Panc1 (cell line): Measurements from ENCODE around the gene SLC8A1.

Experiments used
- POLR2AphosphoS5 ChIP-seq: IDR thresholded peaks from 2 replicates; pipeline ENCODE4 v1.6.1; 2012; ENCODE audit warnings: mild to moderate bottlenecking, low read depth, low read length, moderate library complexity
- SIN3A ChIP-seq: IDR thresholded peaks from 2 replicates; pipeline ENCODE4 v1.6.1; 2012; ENCODE audit warnings: low read depth, mild to moderate bottlenecking, low read length, moderate library complexity, borderline replicate concordance; ENCODE audit not compliant: insufficient read depth
- TF ChIP-seq, protein P1 (sequence below): fragments of 450-650 bp; IDR thresholded peaks from 2 replicates; pipeline ENCODE4 v1.5.1; 2017; ENCODE audit warnings: mild to moderate bottlenecking
- TF ChIP-seq, protein P2 (sequence below), 2 experiments: IDR thresholded peaks; 2 replicates each; pipeline ENCODE4 v1.6.1; 2011 to 2012; ENCODE audit warnings: low read depth in 2 of 2, control low read depth in 1 of 2, low read length in 1 of 2, mild to moderate bottlenecking in 1 of 2, moderate library complexity in 1 of 2; ENCODE audit not compliant: insufficient read depth in 1 of 2

DNA sequence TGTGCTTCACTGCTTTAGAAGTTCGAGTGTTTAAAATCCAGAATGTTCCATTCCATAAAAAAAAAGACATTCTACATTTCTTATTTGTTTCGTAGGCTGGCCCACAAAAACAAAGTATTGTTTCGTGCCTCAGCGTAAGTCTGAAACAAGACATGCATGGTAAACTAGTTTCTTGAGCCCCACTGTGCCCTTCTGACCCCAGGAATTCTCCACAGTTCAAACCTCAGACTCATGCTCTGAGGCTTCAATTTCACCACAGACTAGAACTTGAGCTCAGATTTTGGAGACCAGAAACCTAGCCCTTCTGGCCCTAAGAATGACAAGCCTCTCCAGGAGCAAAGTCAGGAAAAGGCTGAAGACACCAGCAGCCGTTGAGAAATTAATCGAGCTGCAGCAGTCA, 151.5 kb downstream of the SLC8A1 start:
- TF ChIP-seq POLR2AphosphoS5 = no peak
- TF ChIP-seq, protein P1, sequence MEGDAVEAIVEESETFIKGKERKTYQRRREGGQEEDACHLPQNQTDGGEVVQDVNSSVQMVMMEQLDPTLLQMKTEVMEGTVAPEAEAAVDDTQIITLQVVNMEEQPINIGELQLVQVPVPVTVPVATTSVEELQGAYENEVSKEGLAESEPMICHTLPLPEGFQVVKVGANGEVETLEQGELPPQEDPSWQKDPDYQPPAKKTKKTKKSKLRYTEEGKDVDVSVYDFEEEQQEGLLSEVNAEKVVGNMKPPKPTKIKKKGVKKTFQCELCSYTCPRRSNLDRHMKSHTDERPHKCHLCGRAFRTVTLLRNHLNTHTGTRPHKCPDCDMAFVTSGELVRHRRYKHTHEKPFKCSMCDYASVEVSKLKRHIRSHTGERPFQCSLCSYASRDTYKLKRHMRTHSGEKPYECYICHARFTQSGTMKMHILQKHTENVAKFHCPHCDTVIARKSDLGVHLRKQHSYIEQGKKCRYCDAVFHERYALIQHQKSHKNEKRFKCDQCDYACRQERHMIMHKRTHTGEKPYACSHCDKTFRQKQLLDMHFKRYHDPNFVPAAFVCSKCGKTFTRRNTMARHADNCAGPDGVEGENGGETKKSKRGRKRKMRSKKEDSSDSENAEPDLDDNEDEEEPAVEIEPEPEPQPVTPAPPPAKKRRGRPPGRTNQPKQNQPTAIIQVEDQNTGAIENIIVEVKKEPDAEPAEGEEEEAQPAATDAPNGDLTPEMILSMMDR = no peak
- TF ChIP-seq, protein P2, sequence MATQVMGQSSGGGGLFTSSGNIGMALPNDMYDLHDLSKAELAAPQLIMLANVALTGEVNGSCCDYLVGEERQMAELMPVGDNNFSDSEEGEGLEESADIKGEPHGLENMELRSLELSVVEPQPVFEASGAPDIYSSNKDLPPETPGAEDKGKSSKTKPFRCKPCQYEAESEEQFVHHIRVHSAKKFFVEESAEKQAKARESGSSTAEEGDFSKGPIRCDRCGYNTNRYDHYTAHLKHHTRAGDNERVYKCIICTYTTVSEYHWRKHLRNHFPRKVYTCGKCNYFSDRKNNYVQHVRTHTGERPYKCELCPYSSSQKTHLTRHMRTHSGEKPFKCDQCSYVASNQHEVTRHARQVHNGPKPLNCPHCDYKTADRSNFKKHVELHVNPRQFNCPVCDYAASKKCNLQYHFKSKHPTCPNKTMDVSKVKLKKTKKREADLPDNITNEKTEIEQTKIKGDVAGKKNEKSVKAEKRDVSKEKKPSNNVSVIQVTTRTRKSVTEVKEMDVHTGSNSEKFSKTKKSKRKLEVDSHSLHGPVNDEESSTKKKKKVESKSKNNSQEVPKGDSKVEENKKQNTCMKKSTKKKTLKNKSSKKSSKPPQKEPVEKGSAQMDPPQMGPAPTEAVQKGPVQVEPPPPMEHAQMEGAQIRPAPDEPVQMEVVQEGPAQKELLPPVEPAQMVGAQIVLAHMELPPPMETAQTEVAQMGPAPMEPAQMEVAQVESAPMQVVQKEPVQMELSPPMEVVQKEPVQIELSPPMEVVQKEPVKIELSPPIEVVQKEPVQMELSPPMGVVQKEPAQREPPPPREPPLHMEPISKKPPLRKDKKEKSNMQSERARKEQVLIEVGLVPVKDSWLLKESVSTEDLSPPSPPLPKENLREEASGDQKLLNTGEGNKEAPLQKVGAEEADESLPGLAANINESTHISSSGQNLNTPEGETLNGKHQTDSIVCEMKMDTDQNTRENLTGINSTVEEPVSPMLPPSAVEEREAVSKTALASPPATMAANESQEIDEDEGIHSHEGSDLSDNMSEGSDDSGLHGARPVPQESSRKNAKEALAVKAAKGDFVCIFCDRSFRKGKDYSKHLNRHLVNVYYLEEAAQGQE (IDR thresholded peaks at IDR 0.05; ENCODE audit: insufficient read depth in 1 of 2, low read depth in 2 of 2, low read length in 1 of 2) = no peak
- TF ChIP-seq SIN3A = no peak
